ENCODE results near the gene TPK1. TPM values are rescaled to one million over a fixed set of nuclear protein-coding genes. Genes with fewer than 3 reads are reported as not detected.

Gene TPK1
- total RNA-seq, 4 donors from 2014 or later, result 2.5 to 22.7 (median 18.7) TPM

DNA sequence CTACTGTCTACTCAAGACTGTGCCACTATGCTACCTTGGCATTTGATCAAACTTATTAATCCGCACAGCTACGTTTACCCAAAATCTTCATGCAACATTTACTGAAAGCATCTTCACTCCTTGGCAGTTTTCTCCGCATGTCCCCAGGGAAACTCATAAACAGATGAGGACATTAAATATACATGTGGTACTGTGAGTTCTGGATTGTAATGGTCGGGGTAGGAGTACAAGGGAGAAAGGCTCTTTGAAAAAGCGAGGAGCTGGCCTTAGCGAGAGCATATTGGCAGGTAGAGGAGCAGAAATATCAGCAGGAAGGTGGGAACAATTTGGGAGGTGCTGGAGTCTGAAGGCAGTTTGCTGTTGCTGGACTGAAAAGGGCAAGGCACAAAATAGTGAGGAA, 325.2 kb downstream of the TPK1 start:
- no peaks in the 10 kb centered on the region for H3K36me3 ChIP-seq
- TF ChIP-seq, protein P1, sequence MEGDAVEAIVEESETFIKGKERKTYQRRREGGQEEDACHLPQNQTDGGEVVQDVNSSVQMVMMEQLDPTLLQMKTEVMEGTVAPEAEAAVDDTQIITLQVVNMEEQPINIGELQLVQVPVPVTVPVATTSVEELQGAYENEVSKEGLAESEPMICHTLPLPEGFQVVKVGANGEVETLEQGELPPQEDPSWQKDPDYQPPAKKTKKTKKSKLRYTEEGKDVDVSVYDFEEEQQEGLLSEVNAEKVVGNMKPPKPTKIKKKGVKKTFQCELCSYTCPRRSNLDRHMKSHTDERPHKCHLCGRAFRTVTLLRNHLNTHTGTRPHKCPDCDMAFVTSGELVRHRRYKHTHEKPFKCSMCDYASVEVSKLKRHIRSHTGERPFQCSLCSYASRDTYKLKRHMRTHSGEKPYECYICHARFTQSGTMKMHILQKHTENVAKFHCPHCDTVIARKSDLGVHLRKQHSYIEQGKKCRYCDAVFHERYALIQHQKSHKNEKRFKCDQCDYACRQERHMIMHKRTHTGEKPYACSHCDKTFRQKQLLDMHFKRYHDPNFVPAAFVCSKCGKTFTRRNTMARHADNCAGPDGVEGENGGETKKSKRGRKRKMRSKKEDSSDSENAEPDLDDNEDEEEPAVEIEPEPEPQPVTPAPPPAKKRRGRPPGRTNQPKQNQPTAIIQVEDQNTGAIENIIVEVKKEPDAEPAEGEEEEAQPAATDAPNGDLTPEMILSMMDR (IDR thresholded peaks at IDR 0.05), result no peak
- no peak for TF ChIP-seq POLR2A (IDR thresholded peaks at IDR 0.05)
- H3K9me3 ChIP-seq, result peaks cover 0 to under 1% (median 0%) of the 10 kb centered on the region in 4 donors
- no peaks in the 10 kb centered on the region for H3K27me3 ChIP-seq
- H3K4me1 ChIP-seq, result no peaks in the 10 kb centered on the region
- DNase-seq, result no peak
- H3K4me3 ChIP-seq, result no peak overlapping the region
- no peak overlapping the region for H3K27ac ChIP-seq

DNA sequence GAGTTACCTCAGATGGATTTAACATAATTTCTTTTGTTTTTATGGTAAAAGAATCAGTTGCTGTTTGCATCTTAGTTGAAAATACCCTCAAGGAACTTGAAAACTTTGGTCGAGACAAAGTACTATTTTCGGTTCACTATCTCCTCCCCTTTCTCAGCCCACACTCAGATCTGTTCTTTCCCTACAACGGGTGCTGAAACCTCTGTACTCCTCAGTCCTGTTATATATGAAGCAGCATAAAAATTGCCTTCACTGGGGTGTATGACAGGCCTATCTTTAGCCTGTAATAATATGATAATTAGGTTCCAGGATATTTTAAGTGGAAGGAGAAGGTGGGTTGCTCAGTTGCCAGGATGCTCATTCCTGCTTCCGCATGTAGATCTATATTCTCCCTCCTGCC, 327.2 kb downstream of the TPK1 start:
- no peak for TF ChIP-seq POLR2A (IDR thresholded peaks at IDR 0.05)
- TF ChIP-seq, protein P1 (IDR thresholded peaks at IDR 0.05), result no peak
- DNase-seq, result no peak
- Histone ChIP-seq H3K27me3 (no peaks in the 10 kb centered on the region), H3K9me3 (peaks cover 0 to 3% (median 0%) of the 10 kb centered on the region in 4 donors), H3K36me3 (no peaks in the 10 kb centered on the region), H3K27ac (no peak overlapping the region), H3K4me1 (no peaks in the 10 kb centered on the region), H3K4me3 (no peak overlapping the region)

DNA sequence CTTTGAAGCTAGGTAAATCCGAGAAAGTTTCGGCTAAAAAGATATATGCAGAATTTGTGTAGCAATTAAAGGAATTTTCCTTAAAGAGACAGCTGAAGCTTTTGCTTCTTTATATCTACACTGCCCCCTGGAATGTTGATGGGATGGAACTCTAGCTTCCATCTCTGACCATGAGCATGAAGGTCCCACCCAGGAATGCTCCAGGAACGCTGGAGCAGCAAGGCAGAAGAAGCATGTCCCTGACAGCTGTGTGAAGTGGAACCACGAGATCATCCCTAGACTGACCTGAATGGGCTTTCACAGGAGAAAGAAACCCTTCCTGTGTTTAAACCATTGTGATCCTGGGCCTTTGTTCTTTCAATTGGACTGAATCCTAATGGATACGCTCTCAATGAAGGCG, 332.6 kb downstream of the TPK1 start:
- H3K9me3 ChIP-seq, result peaks cover 0 to 3% (median 0%) of the 10 kb centered on the region in 4 donors
- no peaks in the 10 kb centered on the region for H3K4me1 ChIP-seq
- TF ChIP-seq, protein P1 (IDR thresholded peaks at IDR 0.05), result no peak
- TF ChIP-seq POLR2A (IDR thresholded peaks at IDR 0.05), result no peak
- no peak for DNase-seq
- H3K4me3 ChIP-seq, result no peak overlapping the region
- H3K27me3 ChIP-seq, result no peaks in the 10 kb centered on the region
- no peak overlapping the region for H3K27ac ChIP-seq
- H3K36me3 ChIP-seq, result no peaks in the 10 kb centered on the region

DNA sequence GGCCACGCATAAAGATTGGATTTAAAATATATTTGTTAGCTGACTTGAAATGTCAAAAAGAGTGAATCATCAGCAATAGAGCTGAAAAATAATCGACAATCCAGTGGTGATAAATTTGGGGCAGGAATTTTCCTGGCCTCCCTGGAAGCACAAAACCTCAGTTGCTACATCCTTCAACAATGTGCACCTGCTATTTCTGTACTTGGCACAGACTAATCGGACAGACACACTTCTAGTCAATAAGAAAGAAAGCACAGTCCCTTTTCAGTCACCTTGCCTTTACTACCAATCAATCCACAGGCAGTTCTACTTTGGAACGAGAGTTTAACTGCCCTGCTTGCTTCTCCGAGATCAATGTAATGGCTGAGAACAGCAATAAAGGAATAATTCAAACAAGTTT, 335.6 kb downstream of the TPK1 start:
- Histone ChIP-seq H3K36me3 (no peaks in the 10 kb centered on the region), H3K4me1 (no peaks in the 10 kb centered on the region), H3K9me3 (no peaks in the 10 kb centered on the region), H3K27ac (no peak overlapping the region), H3K4me3 (no peak overlapping the region), H3K27me3 (no peaks in the 10 kb centered on the region)
- TF ChIP-seq, protein P1 (IDR thresholded peaks at IDR 0.05), result no peak
- TF ChIP-seq POLR2A (IDR thresholded peaks at IDR 0.05), result no peak
- no peak for DNase-seq

DNA sequence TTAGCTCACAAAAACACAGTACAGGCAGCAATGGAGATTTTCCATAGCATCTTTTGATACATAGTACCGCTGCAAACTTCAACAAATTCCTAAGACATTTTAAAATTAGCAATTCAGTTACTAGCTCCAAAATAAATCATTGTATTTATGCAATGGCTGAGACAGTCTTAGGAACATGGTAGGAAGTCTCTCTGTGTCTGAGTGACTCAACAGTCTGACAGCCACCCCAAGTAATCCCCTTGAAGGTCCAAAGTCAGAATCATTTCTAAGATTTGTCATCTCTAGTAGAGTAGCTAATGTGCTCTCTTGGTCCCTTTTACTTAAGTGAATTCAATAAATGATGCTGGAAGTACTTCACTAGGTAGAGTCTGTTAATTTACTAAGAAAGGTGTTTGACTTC, 338.6 kb downstream of the TPK1 start:
- no peaks in the 10 kb centered on the region for H3K27me3 ChIP-seq

More for the DNA sequence above, 338.6 kb downstream of the TPK1 start:
- Histone ChIP-seq H3K4me3 (no peak overlapping the region), H3K9me3 (no peaks in the 10 kb centered on the region), H3K4me1 (no peaks in the 10 kb centered on the region), H3K27ac (no peak overlapping the region), H3K36me3 (no peaks in the 10 kb centered on the region)
- TF ChIP-seq, protein P1 (IDR thresholded peaks at IDR 0.05), result no peak
- no peak for TF ChIP-seq POLR2A (IDR thresholded peaks at IDR 0.05)
- DNase-seq, result no peak

Data from Peyer's patch (tissue), 4 donors.